ENCODE data around the gene KCNV2.

Gene KCNV2

GRCh38 chr9:2676466-2676865, 40.8 kb upstream of the KCNV2 start:
- Histone ChIP-seq H2AFZ (ENCODE audit: low read depth) (no peak overlapping the region), H3K36me3 (ENCODE audit: insufficient read depth) (no peaks in the 10 kb centered on the region), H4K20me1 (ENCODE audit: insufficient read depth) (no peaks in the 10 kb centered on the region), H3K79me2 (ENCODE audit: insufficient read depth, low read depth) (no peaks in the 10 kb centered on the region), H3K4me3 (IDR thresholded peaks at IDR 0.05; ENCODE audit: insufficient read depth, low read depth, low read length) (no peak overlapping the region), H3K27ac (no peak overlapping the region), H3K9ac (no peak overlapping the region), H3K27me3 (ENCODE audit: insufficient read depth, low read depth) (no peaks in the 10 kb centered on the region), H3K4me1 (ENCODE audit: low read depth, poor library complexity, severe bottlenecking) (no peaks in the 10 kb centered on the region), H3K4me2 (no peak overlapping the region)
- TF ChIP-seq CTCF (conservative IDR thresholded peaks at IDR 0.05; ENCODE audit: low read depth, low read length) = no peak

- Histone ChIP-seq H3K4me1 (ENCODE audit: low read depth, poor library complexity, severe bottlenecking) (no peaks in the 10 kb centered on the region), H4K20me1 (ENCODE audit: insufficient read depth) (no peaks in the 10 kb centered on the region), H3K4me3 (IDR thresholded peaks at IDR 0.05; ENCODE audit: insufficient read depth, low read depth, low read length) (no peak overlapping the region), H3K4me2 (no peak overlapping the region), H3K79me2 (ENCODE audit: insufficient read depth, low read depth) (no peaks in the 10 kb centered on the region), H3K9ac (no peak overlapping the region), H3K27ac (no peak overlapping the region), H3K27me3 (ENCODE audit: insufficient read depth, low read depth) (no peaks in the 10 kb centered on the region), H3K36me3 (ENCODE audit: insufficient read depth) (no peaks in the 10 kb centered on the region), H2AFZ (ENCODE audit: low read depth) (no peak overlapping the region)
- no peak for TF ChIP-seq CTCF (conservative IDR thresholded peaks at IDR 0.05; ENCODE audit: low read depth, low read length)
Observed at GRCh38 chr9:2677915-2678889, 39.1 kb upstream of the KCNV2 start.

GRCh38 chr9:2679011-2679410, 38.3 kb upstream of the KCNV2 start:
- H3K36me3 ChIP-seq (ENCODE audit: insufficient read depth) = no peaks in the 10 kb centered on the region
- H3K27me3 ChIP-seq (ENCODE audit: insufficient read depth, low read depth) = no peaks in the 10 kb centered on the region
- no peak overlapping the region for H3K4me3 ChIP-seq (IDR thresholded peaks at IDR 0.05; ENCODE audit: insufficient read depth, low read depth, low read length)
- no peak overlapping the region for H3K4me2 ChIP-seq
- H4K20me1 ChIP-seq (ENCODE audit: insufficient read depth) = no peaks in the 10 kb centered on the region
- H3K27ac ChIP-seq = no peak overlapping the region
- H3K79me2 ChIP-seq (ENCODE audit: insufficient read depth, low read depth) = no peaks in the 10 kb centered on the region
- no peaks in the 10 kb centered on the region for H3K4me1 ChIP-seq (ENCODE audit: low read depth, poor library complexity, severe bottlenecking)
- H3K9ac ChIP-seq = no peak overlapping the region
- TF ChIP-seq CTCF (conservative IDR thresholded peaks at IDR 0.05; ENCODE audit: low read depth, low read length) = no peak
- no peak overlapping the region for H2AFZ ChIP-seq (ENCODE audit: low read depth)

GRCh38 chr9:2681981-2682380, 35.3 kb upstream of the KCNV2 start:
- Histone ChIP-seq H3K9ac (no peak overlapping the region), H3K4me1 (ENCODE audit: low read depth, poor library complexity, severe bottlenecking) (no peaks in the 10 kb centered on the region), H3K27ac (no peak overlapping the region), H3K79me2 (ENCODE audit: insufficient read depth, low read depth) (no peaks in the 10 kb centered on the region), H3K27me3 (ENCODE audit: insufficient read depth, low read depth) (no peaks in the 10 kb centered on the region), H4K20me1 (ENCODE audit: insufficient read depth) (no peaks in the 10 kb centered on the region), H3K4me3 (IDR thresholded peaks at IDR 0.05; ENCODE audit: insufficient read depth, low read depth, low read length) (no peak overlapping the region), H2AFZ (ENCODE audit: low read depth) (no peak overlapping the region), H3K4me2 (no peak overlapping the region), H3K36me3 (ENCODE audit: insufficient read depth) (no peaks in the 10 kb centered on the region)
- TF ChIP-seq CTCF (conservative IDR thresholded peaks at IDR 0.05; ENCODE audit: low read depth, low read length) = no peak
